Progenitor cell of endocrine pancreas (in vitro differentiated cells): ENCODE measurements around the gene GCLC. TPM values are rescaled to one million over a fixed set of nuclear protein-coding genes. Genes with fewer than 3 reads are reported as not detected.

Experiments used
- DNase-seq: peaks from one replicate; pipeline ENCODE4 v3.0.0; 2021; ENCODE audit warnings: low spot score; ENCODE audit not compliant: unreplicated experiment
- H3K27ac Mint-ChIP-seq: 2 replicates; pipeline ENCODE4 v1.8.0; 2021; ENCODE audit warnings: mild to moderate bottlenecking, moderate library complexity, mixed read lengths
- H3K27me3 Mint-ChIP-seq: 2 replicates; pipeline ENCODE4 v1.8.0; 2021; ENCODE audit warnings: mixed read lengths
- H3K36me3 Mint-ChIP-seq: 2 replicates; pipeline ENCODE4 v1.8.0; 2022; ENCODE audit warnings: mixed read lengths; ENCODE audit not compliant: insufficient read depth
- H3K4me1 Mint-ChIP-seq: 2 replicates; pipeline ENCODE4 v1.8.0; 2021; ENCODE audit warnings: low read depth, mixed read lengths
- H3K4me3 Mint-ChIP-seq: 2 replicates; pipeline ENCODE4 v1.8.0; 2021; ENCODE audit warnings: low read depth, mild to moderate bottlenecking, moderate library complexity, mixed read lengths
- H3K9me3 Mint-ChIP-seq: 2 replicates; pipeline ENCODE4 v1.8.0; 2021; ENCODE audit warnings: low read depth, mixed read lengths
- total RNA-seq: library from RNA; stranded (reverse); gene quantifications from 2 replicates; pipeline ENCODE4 v1.2.1, GENCODE V29; 2021
- TF ChIP-seq, protein P1 (sequence below): fragments of 200-600 bp; sonication (generic); IDR thresholded peaks from one replicate; pipeline ENCODE4 v1.5.0; 2021; ENCODE audit warnings: antibody characterized with exemption, mild to moderate bottlenecking; ENCODE audit not compliant: unreplicated experiment

The GCLC gene
- total RNA-seq, 1 donor from 2014 or later = 34.2 TPM

DNA sequence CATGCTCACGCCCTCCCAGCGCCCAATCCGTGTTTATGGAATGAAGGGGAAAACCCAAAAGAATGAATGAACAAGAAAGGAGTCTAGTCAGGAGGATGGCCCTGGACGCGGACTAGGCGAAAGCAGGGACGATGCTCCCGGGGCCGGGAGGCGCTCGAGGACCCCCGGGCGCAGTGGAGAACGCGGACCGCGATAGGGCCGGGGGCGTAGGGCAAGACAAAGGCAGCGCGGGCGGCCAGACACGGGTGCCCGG, 758 bp downstream of the GCLC start:
- peak overlapping the region; percentile 96 for H3K27ac Mint-ChIP-seq
- DNase-seq = no peak
- TF ChIP-seq, protein P1, sequence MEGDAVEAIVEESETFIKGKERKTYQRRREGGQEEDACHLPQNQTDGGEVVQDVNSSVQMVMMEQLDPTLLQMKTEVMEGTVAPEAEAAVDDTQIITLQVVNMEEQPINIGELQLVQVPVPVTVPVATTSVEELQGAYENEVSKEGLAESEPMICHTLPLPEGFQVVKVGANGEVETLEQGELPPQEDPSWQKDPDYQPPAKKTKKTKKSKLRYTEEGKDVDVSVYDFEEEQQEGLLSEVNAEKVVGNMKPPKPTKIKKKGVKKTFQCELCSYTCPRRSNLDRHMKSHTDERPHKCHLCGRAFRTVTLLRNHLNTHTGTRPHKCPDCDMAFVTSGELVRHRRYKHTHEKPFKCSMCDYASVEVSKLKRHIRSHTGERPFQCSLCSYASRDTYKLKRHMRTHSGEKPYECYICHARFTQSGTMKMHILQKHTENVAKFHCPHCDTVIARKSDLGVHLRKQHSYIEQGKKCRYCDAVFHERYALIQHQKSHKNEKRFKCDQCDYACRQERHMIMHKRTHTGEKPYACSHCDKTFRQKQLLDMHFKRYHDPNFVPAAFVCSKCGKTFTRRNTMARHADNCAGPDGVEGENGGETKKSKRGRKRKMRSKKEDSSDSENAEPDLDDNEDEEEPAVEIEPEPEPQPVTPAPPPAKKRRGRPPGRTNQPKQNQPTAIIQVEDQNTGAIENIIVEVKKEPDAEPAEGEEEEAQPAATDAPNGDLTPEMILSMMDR = no peak
- peaks cover 2% of the 10 kb centered on the region for H3K9me3 Mint-ChIP-seq
- H3K4me3 Mint-ChIP-seq = peak overlapping the region; percentile 97
- peaks cover 3% of the 10 kb centered on the region for H3K36me3 Mint-ChIP-seq
- peaks cover 13% of the 10 kb centered on the region for H3K27me3 Mint-ChIP-seq
- peaks cover 22% of the 10 kb centered on the region for H3K4me1 Mint-ChIP-seq

DNA sequence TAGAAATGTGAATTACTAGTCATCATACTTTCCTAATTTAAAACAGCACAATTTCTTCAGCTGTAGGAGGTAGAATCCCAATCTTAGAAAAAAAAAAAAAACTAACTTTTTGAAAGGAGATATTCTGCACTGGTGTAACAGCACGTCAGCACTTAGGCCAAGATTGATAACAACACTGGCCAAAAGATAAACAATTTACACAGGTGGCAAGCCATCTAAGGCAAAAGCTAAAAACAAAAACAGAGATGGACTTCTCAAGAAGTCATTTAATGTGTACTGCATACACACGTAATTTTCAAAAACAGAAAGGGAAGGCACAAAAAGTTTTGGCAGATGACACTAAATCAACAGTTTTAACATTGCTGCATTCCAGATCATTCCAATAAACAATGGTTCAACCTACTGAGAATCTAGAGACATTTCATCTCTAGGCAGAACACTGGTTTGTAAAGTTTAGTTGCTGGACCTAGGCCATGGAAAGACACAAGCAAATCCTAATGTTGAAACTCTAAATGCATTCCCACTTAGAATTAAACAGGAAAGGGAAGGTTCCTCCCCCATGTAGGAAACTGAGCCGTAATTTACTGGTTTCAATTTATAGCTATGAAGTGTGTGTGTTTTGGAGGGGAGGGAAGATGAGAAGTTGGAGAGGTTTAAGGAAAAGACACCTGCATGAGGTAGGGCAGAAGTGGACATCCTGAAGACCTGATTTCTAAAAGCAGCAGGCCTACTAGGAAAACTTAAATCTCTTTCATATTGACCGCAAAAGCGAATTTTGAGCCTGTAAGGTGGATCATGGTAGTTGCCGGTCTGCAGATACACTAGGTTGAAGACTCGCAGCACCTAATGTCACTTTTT, 1.3 kb downstream of the GCLC start:
- Mint-ChIP-seq H3K27ac (peak overlapping the region; percentile 96), H3K9me3 (no peaks in the 10 kb centered on the region), H3K36me3 (peaks cover 3% of the 10 kb centered on the region), H3K4me3 (peak overlapping the region; percentile 97), H3K27me3 (peaks cover 13% of the 10 kb centered on the region), H3K4me1 (peaks cover 22% of the 10 kb centered on the region)
- DNase-seq = no peak
- TF ChIP-seq, protein P1 = no peak

DNA sequence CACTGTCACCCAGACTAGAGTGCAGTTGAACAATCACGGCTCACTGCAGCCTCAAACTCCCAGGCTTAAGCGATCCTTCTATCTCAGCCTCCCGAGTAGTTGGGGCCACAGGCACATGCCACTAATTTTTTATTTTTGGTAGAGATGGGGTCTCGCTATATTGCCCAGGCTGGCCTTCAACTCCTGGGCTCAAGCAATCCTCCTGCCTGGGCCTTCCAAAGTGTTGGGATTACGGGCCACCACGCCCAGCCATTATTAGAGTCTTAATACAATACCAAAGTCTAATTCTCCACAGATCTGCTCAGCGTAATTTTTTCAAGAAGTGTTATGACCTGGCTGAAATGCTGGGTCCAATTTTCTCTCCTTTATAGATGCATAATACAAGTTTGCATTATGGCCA, 3.0 kb downstream of the GCLC start:
- no peaks in the 10 kb centered on the region for H3K9me3 Mint-ChIP-seq
- TF ChIP-seq, protein P1 = no peak
- no peak for DNase-seq
- peaks cover 13% of the 10 kb centered on the region for H3K27me3 Mint-ChIP-seq
- H3K36me3 Mint-ChIP-seq = peaks cover 3% of the 10 kb centered on the region
- H3K4me1 Mint-ChIP-seq = peaks cover 19% of the 10 kb centered on the region
- no peak overlapping the region for H3K4me3 Mint-ChIP-seq
- no peak overlapping the region for H3K27ac Mint-ChIP-seq

DNA sequence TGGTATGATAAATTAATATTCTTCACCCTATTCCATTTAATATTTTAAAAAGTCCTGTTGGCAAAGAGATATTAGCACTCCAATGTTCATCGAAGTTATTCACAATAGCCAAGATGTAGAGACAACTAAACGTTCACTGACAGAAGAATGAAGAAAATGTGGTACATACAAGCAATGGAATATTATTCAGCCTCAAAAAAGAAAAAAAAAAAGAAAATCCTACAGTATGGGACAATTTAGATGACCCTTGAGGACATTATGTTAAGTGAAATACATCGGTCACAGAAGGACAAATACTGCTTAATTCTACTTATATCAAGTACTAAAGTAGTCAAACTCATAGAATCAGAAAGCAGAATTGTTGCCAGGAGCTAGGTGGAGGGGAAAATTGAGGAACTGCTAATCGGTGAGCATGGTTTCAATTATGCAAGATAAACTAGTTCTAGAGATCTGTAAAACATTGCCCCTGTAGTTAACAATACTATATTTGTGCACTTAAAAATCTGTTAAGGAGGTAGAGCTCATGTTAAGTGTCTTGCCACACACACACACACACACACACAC, 4.7 kb downstream of the GCLC start:
- Mint-ChIP-seq H3K36me3 (peaks cover 6% of the 10 kb centered on the region), H3K4me3 (no peak overlapping the region), H3K9me3 (no peaks in the 10 kb centered on the region), H3K4me1 (peaks cover 20% of the 10 kb centered on the region), H3K27me3 (peaks cover 2% of the 10 kb centered on the region), H3K27ac (no peak overlapping the region)
- TF ChIP-seq, protein P1 = no peak
- DNase-seq = no peak

DNA sequence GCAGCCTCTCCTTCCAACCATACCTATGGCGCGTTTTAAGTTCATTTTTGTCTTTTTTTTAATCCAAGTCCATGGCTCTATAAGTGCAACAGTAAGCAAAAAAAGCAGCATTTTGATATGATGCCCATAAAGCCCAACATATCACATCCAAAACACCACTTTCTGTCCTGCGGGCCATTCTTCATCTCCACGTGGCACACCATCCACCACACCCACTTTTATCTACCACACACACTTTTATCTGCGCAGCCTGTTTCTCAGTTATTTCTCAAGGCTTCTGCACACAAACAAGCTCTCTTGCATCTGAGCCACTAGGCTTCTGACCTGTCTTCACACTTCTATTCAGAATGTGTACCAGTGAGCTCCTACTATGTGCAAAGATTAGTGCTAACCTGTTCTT, 5.3 kb downstream of the GCLC start:
- Mint-ChIP-seq H3K27ac (no peak overlapping the region), H3K36me3 (peaks cover 6% of the 10 kb centered on the region), H3K27me3 (no peaks in the 10 kb centered on the region), H3K4me1 (peaks cover 18% of the 10 kb centered on the region), H3K9me3 (no peaks in the 10 kb centered on the region), H3K4me3 (no peak overlapping the region)
- no peak for DNase-seq
- TF ChIP-seq, protein P1 = no peak
